GM19043 (cell line): Measurements from ENCODE around the gene GBP6.
"Not testable (repeated sequence)": the region's sequence is repeated elsewhere in the genome, so short reads cannot be mapped to it uniquely, and the experiment has no call there.

Experiments used
- ATAC-seq: cut with Tn5 transposase; IDR thresholded peaks from one replicate; pipeline ENCODE4 v1.9.1; 2021; ENCODE audit warnings: low read depth; ENCODE audit not compliant: unreplicated experiment

Gene GBP6

DNA sequence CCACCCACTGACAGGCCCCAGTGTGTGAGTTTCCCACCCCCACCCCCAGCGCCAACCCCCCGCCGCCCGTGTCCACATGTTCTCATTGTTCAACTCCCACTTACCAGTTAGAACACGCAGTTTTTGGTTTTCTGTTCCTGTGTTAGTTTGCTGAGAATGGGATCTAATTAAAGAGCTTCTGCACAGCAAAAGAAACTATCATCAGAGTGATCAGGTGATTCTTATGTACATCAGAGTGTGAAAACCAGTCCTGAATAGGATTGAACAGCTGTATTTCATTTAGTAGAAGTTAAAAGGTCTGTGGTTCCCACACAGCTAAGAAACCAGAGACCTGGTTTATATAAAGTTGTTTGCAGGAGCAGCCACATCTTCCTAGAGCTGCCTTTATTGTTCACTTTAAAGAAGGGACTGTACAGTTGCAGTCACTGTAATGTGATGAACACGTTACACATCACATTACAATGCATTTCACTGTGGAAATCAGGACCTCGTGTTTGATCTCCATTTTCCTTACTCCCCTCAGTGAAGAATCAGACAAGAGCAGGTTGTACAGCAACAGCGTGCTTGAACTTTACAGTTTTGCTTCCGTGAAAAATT, 1.2 kb downstream of the GBP6 start:
- ATAC-seq, result no peak

- no peak for ATAC-seq
Measured at GRCh38 chr1:89367221-89367620, 3.4 kb downstream of the GBP6 start.

DNA sequence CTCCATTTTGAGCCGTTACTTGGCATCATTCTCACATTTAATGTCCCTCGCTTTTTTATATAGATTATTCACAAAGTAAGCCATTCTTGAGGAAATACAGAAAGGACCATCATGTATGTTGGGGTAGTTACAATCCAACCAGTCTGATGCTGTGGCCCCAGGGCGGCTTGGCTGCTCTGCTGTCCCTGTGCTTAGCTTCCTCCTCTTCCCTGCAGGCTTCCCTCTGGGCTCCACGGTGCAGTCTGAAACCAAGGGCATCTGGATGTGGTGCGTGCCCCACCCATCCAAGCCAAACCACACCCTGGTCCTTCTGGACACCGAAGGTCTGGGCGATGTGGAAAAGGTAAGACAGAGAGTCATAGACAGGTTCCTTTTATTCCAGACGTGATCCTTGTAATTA, 5.5 kb downstream of the GBP6 start:
- no peak for ATAC-seq

DNA sequence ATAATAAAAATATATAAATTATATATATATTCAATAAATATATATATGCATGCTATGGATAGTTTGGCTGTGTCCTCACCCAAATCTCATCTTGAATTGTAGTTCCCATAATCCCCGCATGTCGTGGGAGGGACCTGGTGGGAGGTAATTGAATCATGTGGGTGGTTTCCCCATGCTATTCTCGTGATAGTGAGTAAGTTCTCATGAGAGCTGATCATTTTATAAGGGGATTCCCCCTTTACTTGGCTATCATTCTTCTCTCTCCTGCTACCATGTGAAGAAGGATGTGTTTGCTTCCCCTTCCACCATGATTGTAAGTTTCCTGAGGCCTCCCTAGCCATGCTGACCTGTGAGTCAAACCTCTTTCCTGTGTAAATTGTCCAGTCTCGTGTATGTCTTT, 10.0 kb downstream of the GBP6 start:
- ATAC-seq, result not testable (repeated sequence)

- no peak for ATAC-seq
Measured at GRCh38 chr1:89378001-89378400, 14.1 kb downstream of the GBP6 start.

DNA sequence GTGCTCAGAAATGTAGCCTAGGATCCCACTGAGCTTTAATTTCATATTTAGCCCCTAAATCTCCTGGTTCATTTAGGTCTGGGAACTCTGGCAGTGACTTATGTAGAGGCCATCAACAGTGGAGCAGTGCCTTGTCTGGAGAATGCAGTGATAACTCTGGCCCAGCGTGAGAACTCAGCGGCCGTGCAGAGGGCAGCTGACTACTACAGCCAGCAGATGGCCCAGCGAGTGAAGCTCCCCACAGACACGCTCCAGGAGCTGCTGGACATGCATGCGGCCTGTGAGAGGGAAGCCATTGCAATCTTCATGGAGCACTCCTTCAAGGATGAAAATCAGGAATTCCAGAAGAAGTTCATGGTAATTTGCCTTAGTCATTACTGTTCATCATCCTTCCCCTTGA, 17.8 kb downstream of the GBP6 start:
- ATAC-seq, result no peak

GRCh38 chr1:89382479-89382878, 18.6 kb downstream of the GBP6 start:
- no peak for ATAC-seq

DNA sequence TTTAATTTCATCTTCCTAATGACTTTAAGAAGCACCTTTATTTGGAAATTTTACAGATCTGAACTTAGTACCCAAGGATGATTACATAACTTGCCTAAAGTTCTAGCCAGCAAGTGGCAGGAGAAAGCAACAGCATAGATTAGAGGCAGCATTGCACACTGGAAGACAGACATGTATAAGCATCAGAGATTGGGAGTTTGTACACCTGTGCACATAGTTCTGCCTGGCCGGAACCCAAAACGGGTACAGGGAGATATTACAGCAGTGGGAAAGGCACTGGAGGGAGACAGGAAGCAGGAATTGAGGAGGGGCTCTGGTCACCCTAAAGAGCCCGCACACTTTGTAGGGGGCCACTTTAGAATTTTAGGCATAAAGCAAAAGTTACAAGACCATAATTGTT, 19.3 kb downstream of the GBP6 start:
- no peak for ATAC-seq

- no peak for ATAC-seq
Measured at GRCh38 chr1:89390707-89391106, 26.8 kb downstream of the GBP6 start.

DNA sequence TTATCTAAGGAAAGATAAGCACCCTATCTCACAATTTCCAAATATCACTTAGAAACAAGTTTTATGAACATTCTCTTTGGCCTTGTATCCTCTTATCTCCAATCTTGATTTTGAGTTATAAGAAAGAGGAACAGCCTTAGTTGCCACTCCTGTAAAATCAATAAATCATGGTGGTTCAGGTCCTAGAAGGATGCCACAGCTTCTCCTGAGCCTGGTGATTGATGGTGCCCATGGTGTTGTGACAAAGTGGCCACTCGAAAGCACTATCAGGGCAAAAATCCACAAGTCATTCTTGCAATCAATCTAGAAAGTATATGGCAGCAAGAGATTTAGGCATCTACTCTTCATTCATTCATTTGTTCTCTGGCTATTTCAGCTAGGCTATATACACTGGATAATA, 27.8 kb downstream of the GBP6 start:
- ATAC-seq, result no peak

- ATAC-seq, result no peak
Measured at GRCh38 chr1:89394851-89395250, 31.0 kb downstream of the GBP6 start.

DNA sequence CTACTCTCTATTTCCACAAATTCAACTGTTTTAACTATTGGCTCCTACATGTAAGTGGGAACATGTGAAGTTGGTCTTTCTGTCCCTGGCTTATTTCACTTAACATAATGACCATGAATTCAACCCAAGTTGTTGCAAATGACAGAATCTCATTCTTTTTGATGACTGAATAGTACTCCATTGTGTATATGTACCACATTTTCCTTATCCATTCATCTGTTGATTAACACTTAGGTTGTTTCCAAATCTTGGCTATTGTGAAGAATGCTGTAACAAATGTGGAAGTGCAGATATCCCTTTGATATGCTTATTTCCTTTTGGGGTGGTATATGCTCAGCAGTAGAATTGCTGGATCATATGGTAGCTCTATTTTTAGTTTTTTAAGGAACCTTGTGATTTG, 33.0 kb downstream of the GBP6 start:
- ATAC-seq, result no peak

DNA sequence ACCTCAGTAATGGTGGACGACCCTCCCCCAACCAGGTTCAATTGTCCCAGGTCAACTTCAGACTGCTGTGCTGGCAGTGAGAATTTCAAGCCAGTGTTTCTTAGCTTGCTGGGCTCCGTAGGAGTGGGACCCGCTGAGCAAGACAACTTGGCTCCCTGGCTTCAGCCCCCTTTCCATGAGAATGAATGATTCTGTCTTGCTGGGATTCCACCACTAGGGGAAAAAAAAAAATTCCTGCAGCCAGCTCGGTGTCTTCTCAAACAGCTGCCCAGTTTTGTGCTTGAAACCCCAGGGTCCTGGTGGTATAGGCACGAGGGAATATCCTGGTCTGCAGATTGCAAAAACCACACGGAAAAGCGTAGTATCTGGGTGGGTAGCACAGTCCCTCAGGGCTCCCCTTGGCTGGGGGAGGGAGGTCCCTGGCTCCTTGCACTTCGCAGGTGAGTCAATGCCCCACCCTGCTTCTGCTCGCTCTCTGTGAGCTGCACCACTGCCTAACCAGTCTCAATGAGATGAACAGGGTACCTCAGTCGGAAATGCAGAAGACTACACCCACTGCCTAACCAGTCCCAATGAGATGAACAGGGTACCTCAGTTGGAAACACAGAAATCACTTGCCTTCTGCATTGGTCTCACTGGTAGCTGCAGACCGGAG, 41.5 kb downstream of the GBP6 start:
- no peak for ATAC-seq

DNA sequence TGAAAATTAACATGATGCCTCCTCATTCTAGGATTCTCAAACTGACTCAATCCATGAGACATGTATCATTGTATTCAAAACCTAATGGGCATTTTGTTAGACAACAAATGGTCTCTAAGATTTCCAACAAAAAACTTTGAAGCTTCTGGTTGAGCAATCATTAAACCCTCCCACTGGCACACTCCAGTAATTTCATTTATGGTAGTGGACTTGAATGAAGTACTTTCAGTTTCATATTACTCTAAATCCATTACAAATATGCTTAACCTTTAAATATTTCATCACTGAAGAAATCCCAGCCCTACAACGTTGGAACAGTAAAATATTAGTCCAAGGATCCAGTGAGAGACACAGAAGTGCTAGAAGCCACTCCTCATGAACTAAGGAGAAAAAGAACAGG, 43.5 kb downstream of the GBP6 start:
- ATAC-seq, result no peak

DNA sequence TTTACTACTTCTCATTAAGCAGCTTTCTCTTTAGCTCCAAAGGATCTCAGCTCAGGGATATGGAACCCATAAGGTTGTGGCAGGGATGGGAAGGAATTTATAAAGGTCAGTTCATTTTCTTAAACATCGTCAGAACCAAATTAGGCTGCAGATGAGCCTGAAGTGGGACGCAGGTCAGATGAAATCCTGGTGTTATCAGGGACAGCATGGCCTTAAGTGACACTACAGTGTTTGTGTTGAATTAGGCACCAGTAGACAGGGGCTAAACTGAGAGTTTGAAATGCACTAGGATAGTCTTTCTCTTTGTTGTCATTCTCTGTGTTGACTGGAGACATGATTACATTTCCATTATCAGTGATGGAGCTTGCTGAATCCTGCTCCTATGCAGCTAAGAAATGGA, 43.9 kb downstream of the GBP6 start:
- not testable (repeated sequence) for ATAC-seq

- no peak for ATAC-seq
Measured at GRCh38 chr1:89425056-89425455, 61.2 kb downstream of the GBP6 start.

DNA sequence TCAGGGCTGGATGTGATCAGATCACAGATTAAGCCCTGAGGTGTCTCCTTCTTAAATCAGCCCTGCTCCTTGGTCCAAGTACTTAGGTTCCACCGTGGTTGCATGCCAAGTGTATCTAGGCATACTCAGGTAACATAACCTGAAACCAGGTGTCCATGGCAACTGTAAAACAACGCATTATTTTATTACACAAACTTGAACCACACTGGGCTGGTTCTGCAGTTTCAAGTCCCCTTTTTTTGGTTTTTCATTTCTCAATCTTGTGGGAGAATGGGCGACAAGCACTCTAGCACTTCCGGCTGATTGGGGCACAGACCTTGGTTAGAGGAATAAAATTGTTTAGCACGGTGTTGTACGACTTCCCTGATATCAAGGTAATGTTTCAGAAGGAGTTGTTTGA, 65.2 kb downstream of the GBP6 start:
- ATAC-seq, result no peak

DNA sequence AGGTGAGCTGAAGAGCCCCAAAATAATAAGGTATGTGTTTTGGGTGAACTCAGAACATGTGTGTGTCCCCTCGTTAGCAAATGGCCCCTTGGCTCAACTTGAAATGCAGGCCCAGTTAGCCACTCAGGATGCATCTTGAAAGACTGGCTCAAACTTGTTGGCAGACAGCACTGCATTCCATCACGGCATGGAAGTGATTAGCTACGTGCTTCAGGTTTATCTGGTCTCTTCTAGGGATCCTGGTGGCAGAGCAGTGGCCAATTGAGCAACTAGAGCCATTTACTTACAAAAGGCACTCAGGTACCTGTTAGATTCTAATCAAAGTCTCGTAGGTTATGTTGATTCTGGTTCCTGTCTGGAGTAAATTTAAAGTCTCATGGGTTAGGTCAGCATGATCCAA, 65.8 kb downstream of the GBP6 start:
- not testable (repeated sequence) for ATAC-seq

GRCh38 chr1:89433421-89433820, 69.6 kb downstream of the GBP6 start:
- ATAC-seq, result no peak

DNA sequence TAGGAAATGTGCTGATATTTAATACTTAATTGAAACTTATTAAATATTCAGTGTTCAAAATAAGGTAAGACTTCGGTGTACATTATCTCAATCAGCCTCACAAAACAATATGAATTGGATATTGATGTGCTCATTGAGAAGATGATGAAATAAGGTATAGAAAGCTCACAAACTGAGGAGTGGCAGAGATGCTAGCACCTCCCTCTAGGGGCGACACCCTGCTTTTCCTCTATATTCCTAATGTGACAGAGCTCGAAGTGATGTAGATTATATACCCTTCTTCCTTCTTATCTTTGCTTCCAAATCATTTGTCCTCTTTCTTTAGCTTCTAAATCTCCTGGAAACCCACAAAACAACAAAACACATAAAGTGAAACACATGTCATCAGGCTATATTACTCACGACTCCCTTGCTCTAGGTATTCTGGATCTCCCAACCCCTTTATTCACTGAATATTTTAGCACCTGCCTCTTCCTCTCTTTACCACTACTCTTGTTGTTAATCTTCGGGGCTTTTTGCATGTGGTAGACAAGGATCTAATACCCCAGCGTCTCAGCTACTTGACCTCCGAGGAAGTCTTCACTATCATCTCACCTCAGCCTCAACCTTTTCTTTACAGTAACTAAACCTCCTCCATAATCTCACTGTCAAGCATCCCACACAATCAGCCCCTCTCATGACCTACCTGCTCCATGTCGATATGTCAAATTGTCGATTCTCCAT, 70.4 kb downstream of the GBP6 start:
- ATAC-seq, result not testable (repeated sequence)
